GM23338 (cell line): ENCODE data around the gene NPAS3. TPM values are rescaled to one million over a fixed set of nuclear protein-coding genes. Genes with fewer than 3 reads are reported as not detected.
A peak's percentile ranks its signal among the peaks of the same experiment; 100 is the strongest.

Experiments
- ATAC-seq: fragments of 200-7000 bp; cut with Tn5 transposase; 3 replicates; pipeline ENCODE4 v1.9.1; 2020
- DNase-seq: peaks from one replicate; pipeline ENCODE4 v3.0.0-alpha.2; 2015; ENCODE audit warnings: low spot score
- H2AFZ ChIP-seq: fragments of 200-600 bp; sonication (generic); 2 replicates; pipeline ENCODE4 v1.8.0; 2016; ENCODE audit warnings: antibody characterized with exemption, mild to moderate bottlenecking, moderate library complexity
- H3F3A ChIP-seq: fragments of 200-600 bp; sonication (generic); replicated peaks from 2 replicates; pipeline ENCODE4 v1.8.0; 2017; ENCODE audit warnings: antibody characterized with exemption, mixed run types, low read depth
- H3K27ac ChIP-seq: fragments of 200-600 bp; sonication (generic); 2 replicates; pipeline ENCODE4 v1.6.1; 2016; ENCODE audit warnings: low read depth
- H3K27me3 ChIP-seq: fragments of 200-600 bp; sonication (generic); 2 replicates; pipeline ENCODE4 v1.8.0; 2016; ENCODE audit warnings: mild to moderate bottlenecking, mixed run types, moderate library complexity; ENCODE audit not compliant: insufficient read depth
- H3K36me3 ChIP-seq: fragments of 200-600 bp; sonication (generic); 2 replicates; pipeline ENCODE4 v1.8.0; 2016; ENCODE audit warnings: mild to moderate bottlenecking; ENCODE audit not compliant: insufficient read depth
- H3K4me1 ChIP-seq: fragments of 200-600 bp; sonication (generic); 2 replicates; pipeline ENCODE4 v1.8.0; 2016; ENCODE audit warnings: mild to moderate bottlenecking, moderate library complexity; ENCODE audit not compliant: insufficient read depth
- H3K4me2 ChIP-seq: fragments of 200-600 bp; sonication (generic); 2 replicates; pipeline ENCODE4 v1.7.1; 2017; ENCODE audit warnings: mixed run types
- H3K4me3 ChIP-seq: fragments of 200-600 bp; sonication (generic); 2 replicates; pipeline ENCODE4 v1.6.1; 2016; ENCODE audit warnings: mixed run types
- H3K79me2 ChIP-seq: fragments of 200-600 bp; sonication (generic); replicated peaks from 2 replicates; pipeline ENCODE4 v1.8.0; 2017; ENCODE audit warnings: mild to moderate bottlenecking; ENCODE audit not compliant: insufficient read depth
- H3K9me2 ChIP-seq: fragments of 200-600 bp; sonication (generic); 2 replicates; pipeline ENCODE4 v1.8.0; 2017; ENCODE audit not compliant: insufficient read depth
- H4K20me1 ChIP-seq: fragments of 200-600 bp; sonication (generic); replicated peaks from 2 replicates; pipeline ENCODE4 v1.8.0; 2017; ENCODE audit warnings: mild to moderate bottlenecking; ENCODE audit not compliant: insufficient read depth
- H3K27ac Mint-ChIP-seq: 2 replicates; pipeline ENCODE4 v1.8.0; 2020; ENCODE audit warnings: inconsistent platforms, mild to moderate bottlenecking, moderate library complexity, mixed read lengths
- H3K27me3 Mint-ChIP-seq: 3 replicates; pipeline ENCODE4 v1.8.0; 2022; ENCODE audit warnings: low read depth, mild to moderate bottlenecking, moderate library complexity, mixed read lengths, inconsistent platforms; ENCODE audit not compliant: insufficient read depth, poor library complexity
- H3K36me3 Mint-ChIP-seq: 3 replicates; pipeline ENCODE4 v1.8.0; 2021; ENCODE audit warnings: low read depth, mild to moderate bottlenecking, inconsistent platforms, moderate library complexity, mixed read lengths
- H3K4me1 Mint-ChIP-seq: 3 replicates; pipeline ENCODE4 v1.8.0; 2020; ENCODE audit warnings: mild to moderate bottlenecking, inconsistent platforms, mixed read lengths
- H3K4me3 Mint-ChIP-seq: 3 replicates; pipeline ENCODE4 v1.8.0; 2021; ENCODE audit warnings: moderate library complexity, mild to moderate bottlenecking, inconsistent platforms, mixed read lengths
- H3K9me3 Mint-ChIP-seq: 3 replicates; pipeline ENCODE4 v1.8.0; 2020; ENCODE audit warnings: moderate library complexity, mild to moderate bottlenecking, inconsistent platforms, mixed read lengths
- CREB1 ChIP-seq: fragments of 250-450 bp; sonication (Bioruptor Pico); IDR thresholded peaks from 2 replicates; pipeline ENCODE4 v1.5.0; 2020; ENCODE audit warnings: low read depth, mild to moderate bottlenecking, moderate library complexity
- EZH2 ChIP-seq: fragments of 200-600 bp; sonication (generic); IDR thresholded peaks from one replicate; pipeline ENCODE4 v1.8.0; 2017; ENCODE audit warnings: antibody characterized with exemption, mild to moderate bottlenecking, low read depth; ENCODE audit not compliant: unreplicated experiment
- EZH2phosphoT487 ChIP-seq: fragments of 200-600 bp; sonication (generic); IDR thresholded peaks from one replicate; pipeline ENCODE4 v1.8.1; 2018; ENCODE audit warnings: antibody characterized with exemption; ENCODE audit not compliant: unreplicated experiment
- JUNB ChIP-seq: IDR thresholded peaks from one replicate; pipeline ENCODE4 v1.6.1; 2016; ENCODE audit warnings: antibody characterized with exemption; ENCODE audit not compliant: unreplicated experiment
- NANOG ChIP-seq: IDR thresholded peaks from 2 replicates; pipeline ENCODE4 v1.6.1; 2016; ENCODE audit warnings: antibody characterized with exemption, borderline replicate concordance
- POLR2AphosphoS5 ChIP-seq: IDR thresholded peaks from 2 replicates; pipeline ENCODE4 v1.6.1; 2016; ENCODE audit warnings: antibody characterized with exemption, low read depth
- STAT1 ChIP-seq: IDR thresholded peaks from one replicate; pipeline ENCODE4 v1.6.1; 2016; ENCODE audit warnings: antibody characterized with exemption; ENCODE audit not compliant: unreplicated experiment
- ZNF114 ChIP-seq: fragments of 250-450 bp; sonication (Bioruptor Pico); IDR thresholded peaks from 2 replicates; pipeline ENCODE4 v1.5.0; 2020; ENCODE audit warnings: mild to moderate bottlenecking, moderate library complexity
- ZNF331 ChIP-seq: fragments of 250-450 bp; sonication (Bioruptor Pico); IDR thresholded peaks from 2 replicates; pipeline ENCODE4 v1.5.0; 2020; ENCODE audit warnings: low read depth, mild to moderate bottlenecking, moderate library complexity
- polyA plus RNA-seq: library from polyadenylated mRNA; unstranded; fragments of >200 nt; fragmentation: Nextera tagmentation; extraction: Ambion mirVana; gene quantifications from 2 replicates; pipeline ENCODE4 v1.2.1, GENCODE V29; 2016
- total RNA-seq: library from RNA; depleted of rRNA; stranded (reverse); fragments of >200 nt; shearing (Covaris generic); gene quantifications from 2 replicates; pipeline ENCODE4 v1.2.3, GENCODE V29; 2014
- TF ChIP-seq, protein P1 (sequence below): fragments of 250-450 bp; sonication (Bioruptor Pico); IDR thresholded peaks from 2 replicates; pipeline ENCODE4 v1.5.0; 2020; ENCODE audit warnings: mild to moderate bottlenecking, moderate library complexity
- TF ChIP-seq, protein P2 (sequence below): IDR thresholded peaks from one replicate; pipeline ENCODE4 v1.6.1; 2018; ENCODE audit warnings: antibody characterized with exemption; ENCODE audit not compliant: unreplicated experiment
- TF ChIP-seq, protein P3 (sequence below): IDR thresholded peaks from 2 replicates; pipeline ENCODE4 v1.6.1; 2016; ENCODE audit warnings: antibody characterized with exemption
- TF ChIP-seq, protein P4 (sequence below), 2 experiments: fragments of 200-600 bp in 1 of 2; sonication (generic) in 1 of 2; conservative IDR thresholded peaks; 2 replicates each; pipeline versions ENCODE4 v1.5.1 to v1.6.1; 2016 to 2017; ENCODE audit warnings: antibody characterized with exemption in 2 of 2, low read depth in 2 of 2, mild to moderate bottlenecking in 2 of 2, moderate library complexity in 1 of 2

Gene NPAS3
- total and polyA plus RNA-seq, 2 experiments from 2014 or later = 0.17 to 0.19 TPM

DNA sequence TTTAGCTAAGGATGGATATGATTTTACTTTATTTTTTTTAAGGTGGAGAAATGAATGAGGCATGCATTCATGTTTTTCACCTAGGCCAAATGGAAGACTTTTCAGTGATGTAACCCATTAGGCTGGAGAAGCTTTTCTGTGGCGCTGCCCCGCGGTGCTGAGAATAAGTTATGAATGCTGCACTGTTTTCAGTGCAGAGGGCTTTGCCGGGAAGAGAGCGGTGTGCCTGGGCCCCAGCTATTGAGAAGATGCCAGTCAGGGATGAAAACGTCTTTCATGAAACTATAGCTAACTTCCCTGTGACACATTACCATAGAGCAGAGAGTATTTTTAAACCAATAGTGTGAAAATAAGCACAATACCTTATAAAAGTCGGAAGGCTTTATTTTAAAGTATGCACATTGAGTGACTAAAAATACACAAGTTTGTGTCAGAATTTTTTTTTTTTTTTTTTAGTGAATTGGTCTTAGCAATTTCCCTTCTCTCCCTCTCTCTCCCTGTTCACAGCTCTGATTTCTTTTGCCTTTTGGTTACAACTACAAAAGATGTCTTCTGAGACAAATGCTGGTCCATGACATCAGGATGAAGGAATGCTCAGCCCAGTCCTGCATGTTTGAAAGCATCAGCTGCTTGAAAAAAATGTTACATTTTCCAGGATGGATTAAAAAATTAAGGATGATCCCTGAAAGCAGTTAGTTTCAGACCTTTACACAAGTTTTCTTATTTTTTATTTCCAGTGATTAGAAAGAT lies 48.3 kb downstream of the NPAS3 start:
- H3K27ac Mint-ChIP-seq = 0 out of 2 replicates have a peak overlapping the region, but pooled peaks have one; percentile 22
- no peak overlapping the region for H3K4me2 ChIP-seq
- peaks cover 7% of the 10 kb centered on the region for H3K27me3 Mint-ChIP-seq
- no peaks in the 10 kb centered on the region for H3K79me2 ChIP-seq
- H3K27me3 ChIP-seq = no peaks in the 10 kb centered on the region
- H3F3A ChIP-seq = no peaks in the 10 kb centered on the region
- no peak overlapping the region for H2AFZ ChIP-seq
- peaks cover 2% of the 10 kb centered on the region; the same call in 1 of the 3 replicates for H3K36me3 Mint-ChIP-seq
- ATAC-seq (peak; percentile 22; the same call in 1 of the 3 replicates), DNase-seq (peak; percentile 26)
- no peak overlapping the region for H3K27ac ChIP-seq
- H3K9me3 Mint-ChIP-seq = no peaks in the 10 kb centered on the region
- no peaks in the 10 kb centered on the region for H3K9me2 ChIP-seq
- H3K4me1 ChIP-seq = no peaks in the 10 kb centered on the region
- no peaks in the 10 kb centered on the region for H3K36me3 ChIP-seq
- H4K20me1 ChIP-seq = no peaks in the 10 kb centered on the region
- H3K4me1 Mint-ChIP-seq = peaks cover 22% of the 10 kb centered on the region
- H3K4me3 ChIP-seq = no peak overlapping the region
- no peak overlapping the region for H3K4me3 Mint-ChIP-seq
- TF ChIP-seq, protein P1, sequence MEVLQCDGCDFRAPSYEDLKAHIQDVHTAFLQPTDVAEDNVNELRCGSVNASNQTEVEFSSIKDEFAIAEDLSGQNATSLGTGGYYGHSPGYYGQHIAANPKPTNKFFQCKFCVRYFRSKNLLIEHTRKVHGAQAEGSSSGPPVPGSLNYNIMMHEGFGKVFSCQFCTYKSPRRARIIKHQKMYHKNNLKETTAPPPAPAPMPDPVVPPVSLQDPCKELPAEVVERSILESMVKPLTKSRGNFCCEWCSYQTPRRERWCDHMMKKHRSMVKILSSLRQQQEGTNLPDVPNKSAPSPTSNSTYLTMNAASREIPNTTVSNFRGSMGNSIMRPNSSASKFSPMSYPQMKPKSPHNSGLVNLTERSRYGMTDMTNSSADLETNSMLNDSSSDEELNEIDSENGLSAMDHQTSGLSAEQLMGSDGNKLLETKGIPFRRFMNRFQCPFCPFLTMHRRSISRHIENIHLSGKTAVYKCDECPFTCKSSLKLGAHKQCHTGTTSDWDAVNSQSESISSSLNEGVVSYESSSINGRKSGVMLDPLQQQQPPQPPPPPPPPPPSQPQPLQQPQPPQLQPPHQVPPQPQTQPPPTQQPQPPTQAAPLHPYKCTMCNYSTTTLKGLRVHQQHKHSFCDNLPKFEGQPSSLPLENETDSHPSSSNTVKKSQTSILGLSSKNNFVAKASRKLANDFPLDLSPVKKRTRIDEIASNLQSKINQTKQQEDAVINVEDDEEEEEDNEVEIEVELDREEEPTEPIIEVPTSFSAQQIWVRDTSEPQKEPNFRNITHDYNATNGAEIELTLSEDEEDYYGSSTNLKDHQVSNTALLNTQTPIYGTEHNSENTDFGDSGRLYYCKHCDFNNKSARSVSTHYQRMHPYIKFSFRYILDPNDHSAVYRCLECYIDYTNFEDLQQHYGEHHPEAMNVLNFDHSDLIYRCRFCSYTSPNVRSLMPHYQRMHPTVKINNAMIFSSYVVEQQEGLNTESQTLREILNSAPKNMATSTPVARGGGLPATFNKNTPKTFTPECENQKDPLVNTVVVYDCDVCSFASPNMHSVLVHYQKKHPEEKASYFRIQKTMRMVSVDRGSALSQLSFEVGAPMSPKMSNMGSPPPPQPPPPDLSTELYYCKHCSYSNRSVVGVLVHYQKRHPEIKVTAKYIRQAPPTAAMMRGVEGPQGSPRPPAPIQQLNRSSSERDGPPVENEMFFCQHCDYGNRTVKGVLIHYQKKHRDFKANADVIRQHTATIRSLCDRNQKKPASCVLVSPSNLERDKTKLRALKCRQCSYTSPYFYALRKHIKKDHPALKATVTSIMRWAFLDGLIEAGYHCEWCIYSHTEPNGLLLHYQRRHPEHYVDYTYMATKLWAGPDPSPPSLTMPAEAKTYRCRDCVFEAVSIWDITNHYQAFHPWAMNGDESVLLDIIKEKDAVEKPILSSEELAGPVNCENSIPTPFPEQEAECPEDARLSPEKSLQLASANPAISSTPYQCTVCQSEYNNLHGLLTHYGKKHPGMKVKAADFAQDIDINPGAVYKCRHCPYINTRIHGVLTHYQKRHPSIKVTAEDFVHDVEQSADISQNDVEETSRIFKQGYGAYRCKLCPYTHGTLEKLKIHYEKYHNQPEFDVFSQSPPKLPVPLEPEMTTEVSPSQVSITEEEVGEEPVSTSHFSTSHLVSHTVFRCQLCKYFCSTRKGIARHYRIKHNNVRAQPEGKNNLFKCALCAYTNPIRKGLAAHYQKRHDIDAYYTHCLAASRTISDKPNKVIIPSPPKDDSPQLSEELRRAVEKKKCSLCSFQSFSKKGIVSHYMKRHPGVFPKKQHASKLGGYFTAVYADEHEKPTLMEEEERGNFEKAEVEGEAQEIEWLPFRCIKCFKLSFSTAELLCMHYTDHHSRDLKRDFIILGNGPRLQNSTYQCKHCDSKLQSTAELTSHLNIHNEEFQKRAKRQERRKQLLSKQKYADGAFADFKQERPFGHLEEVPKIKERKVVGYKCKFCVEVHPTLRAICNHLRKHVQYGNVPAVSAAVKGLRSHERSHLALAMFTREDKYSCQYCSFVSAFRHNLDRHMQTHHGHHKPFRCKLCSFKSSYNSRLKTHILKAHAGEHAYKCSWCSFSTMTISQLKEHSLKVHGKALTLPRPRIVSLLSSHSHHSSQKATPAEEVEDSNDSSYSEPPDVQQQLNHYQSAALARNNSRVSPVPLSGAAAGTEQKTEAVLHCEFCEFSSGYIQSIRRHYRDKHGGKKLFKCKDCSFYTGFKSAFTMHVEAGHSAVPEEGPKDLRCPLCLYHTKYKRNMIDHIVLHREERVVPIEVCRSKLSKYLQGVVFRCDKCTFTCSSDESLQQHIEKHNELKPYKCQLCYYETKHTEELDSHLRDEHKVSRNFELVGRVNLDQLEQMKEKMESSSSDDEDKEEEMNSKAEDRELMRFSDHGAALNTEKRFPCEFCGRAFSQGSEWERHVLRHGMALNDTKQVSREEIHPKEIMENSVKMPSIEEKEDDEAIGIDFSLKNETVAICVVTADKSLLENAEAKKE (CRISPR knock-in tag) = no peak
- TF ChIP-seq, protein P2, sequence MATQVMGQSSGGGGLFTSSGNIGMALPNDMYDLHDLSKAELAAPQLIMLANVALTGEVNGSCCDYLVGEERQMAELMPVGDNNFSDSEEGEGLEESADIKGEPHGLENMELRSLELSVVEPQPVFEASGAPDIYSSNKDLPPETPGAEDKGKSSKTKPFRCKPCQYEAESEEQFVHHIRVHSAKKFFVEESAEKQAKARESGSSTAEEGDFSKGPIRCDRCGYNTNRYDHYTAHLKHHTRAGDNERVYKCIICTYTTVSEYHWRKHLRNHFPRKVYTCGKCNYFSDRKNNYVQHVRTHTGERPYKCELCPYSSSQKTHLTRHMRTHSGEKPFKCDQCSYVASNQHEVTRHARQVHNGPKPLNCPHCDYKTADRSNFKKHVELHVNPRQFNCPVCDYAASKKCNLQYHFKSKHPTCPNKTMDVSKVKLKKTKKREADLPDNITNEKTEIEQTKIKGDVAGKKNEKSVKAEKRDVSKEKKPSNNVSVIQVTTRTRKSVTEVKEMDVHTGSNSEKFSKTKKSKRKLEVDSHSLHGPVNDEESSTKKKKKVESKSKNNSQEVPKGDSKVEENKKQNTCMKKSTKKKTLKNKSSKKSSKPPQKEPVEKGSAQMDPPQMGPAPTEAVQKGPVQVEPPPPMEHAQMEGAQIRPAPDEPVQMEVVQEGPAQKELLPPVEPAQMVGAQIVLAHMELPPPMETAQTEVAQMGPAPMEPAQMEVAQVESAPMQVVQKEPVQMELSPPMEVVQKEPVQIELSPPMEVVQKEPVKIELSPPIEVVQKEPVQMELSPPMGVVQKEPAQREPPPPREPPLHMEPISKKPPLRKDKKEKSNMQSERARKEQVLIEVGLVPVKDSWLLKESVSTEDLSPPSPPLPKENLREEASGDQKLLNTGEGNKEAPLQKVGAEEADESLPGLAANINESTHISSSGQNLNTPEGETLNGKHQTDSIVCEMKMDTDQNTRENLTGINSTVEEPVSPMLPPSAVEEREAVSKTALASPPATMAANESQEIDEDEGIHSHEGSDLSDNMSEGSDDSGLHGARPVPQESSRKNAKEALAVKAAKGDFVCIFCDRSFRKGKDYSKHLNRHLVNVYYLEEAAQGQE = no peak
- TF ChIP-seq EZH2 (no peak), STAT1 (no peak), ZNF114 (CRISPR knock-in tag) (no peak), JUNB (no peak), POLR2AphosphoS5 (no peak), CREB1 (CRISPR knock-in tag) (no peak), NANOG (no peak), ZNF331 (no peak), EZH2phosphoT487 (no peak)
- TF ChIP-seq, protein P3, sequence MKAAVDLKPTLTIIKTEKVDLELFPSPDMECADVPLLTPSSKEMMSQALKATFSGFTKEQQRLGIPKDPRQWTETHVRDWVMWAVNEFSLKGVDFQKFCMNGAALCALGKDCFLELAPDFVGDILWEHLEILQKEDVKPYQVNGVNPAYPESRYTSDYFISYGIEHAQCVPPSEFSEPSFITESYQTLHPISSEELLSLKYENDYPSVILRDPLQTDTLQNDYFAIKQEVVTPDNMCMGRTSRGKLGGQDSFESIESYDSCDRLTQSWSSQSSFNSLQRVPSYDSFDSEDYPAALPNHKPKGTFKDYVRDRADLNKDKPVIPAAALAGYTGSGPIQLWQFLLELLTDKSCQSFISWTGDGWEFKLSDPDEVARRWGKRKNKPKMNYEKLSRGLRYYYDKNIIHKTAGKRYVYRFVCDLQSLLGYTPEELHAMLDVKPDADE = no peak
- TF ChIP-seq, protein P4, sequence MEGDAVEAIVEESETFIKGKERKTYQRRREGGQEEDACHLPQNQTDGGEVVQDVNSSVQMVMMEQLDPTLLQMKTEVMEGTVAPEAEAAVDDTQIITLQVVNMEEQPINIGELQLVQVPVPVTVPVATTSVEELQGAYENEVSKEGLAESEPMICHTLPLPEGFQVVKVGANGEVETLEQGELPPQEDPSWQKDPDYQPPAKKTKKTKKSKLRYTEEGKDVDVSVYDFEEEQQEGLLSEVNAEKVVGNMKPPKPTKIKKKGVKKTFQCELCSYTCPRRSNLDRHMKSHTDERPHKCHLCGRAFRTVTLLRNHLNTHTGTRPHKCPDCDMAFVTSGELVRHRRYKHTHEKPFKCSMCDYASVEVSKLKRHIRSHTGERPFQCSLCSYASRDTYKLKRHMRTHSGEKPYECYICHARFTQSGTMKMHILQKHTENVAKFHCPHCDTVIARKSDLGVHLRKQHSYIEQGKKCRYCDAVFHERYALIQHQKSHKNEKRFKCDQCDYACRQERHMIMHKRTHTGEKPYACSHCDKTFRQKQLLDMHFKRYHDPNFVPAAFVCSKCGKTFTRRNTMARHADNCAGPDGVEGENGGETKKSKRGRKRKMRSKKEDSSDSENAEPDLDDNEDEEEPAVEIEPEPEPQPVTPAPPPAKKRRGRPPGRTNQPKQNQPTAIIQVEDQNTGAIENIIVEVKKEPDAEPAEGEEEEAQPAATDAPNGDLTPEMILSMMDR (conservative IDR thresholded peaks at IDR 0.05; ENCODE audit: low read depth in 2 of 2) = no peak
